Vagina (tissue), 2 donors: ENCODE data around the gene TPRKB.

Experiments
- POLR2A ChIP-seq, 2 donors: fragments of 450-650 bp; IDR thresholded peaks; one replicate each; pipeline ENCODE4 v1.6.1; 2017; ENCODE audit warnings: antibody characterized with exemption in 2 of 2, mild to moderate bottlenecking in 2 of 2, moderate library complexity in 2 of 2
- POLR2AphosphoS5 ChIP-seq, 2 donors: sonication (generic); formaldehyde crosslinking; IDR thresholded peaks; one replicate each; pipeline ENCODE4 v1.9.0; 2017; ENCODE audit warnings: antibody characterized with exemption in 2 of 2, mild to moderate bottlenecking in 2 of 2, low read depth in 1 of 2; ENCODE audit not compliant: insufficient read depth in 1 of 2
- TF ChIP-seq, protein P1 (sequence below), 3 experiments: fragments of 450-650 bp in 2 of 3; fragments of 200-600 bp in 1 of 3; sonication (generic) in 1 of 3; IDR thresholded peaks; one replicate each; pipeline ENCODE4 v1.5.1; 2017 to 2019; ENCODE audit warnings: antibody characterized with exemption in 3 of 3, mild to moderate bottlenecking in 2 of 3, moderate library complexity in 2 of 3

DNA sequence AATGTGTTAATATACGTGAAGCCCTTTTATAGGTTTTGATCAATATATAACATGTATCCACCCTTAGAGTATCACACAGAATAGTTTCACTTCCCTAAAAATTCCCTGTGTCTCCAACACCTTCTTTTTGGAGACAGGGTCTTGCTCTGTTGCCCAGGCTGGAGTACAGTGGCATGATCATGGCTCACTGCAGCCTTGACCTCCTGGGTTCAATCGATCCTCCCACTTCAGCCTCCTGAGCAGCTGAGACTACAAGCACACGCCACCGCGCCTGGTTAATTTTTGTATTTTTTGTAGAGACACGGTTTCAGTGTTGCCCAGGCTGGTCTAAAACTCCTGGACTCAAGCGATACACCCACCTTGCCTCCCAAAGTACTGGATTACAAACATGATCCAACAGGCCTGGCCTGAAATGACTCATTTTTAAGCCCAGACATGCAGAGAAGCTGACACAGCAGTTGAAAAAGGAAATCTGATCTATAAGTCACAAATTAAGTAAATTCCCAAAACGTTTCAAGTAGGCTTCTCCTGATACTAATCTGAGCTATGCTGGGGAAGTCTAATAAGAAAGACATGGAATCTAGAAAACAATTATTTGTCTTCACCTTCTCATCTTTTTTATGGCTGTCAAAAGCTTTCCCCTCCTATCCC is 39.8 kb upstream of the TPRKB start:
- TF ChIP-seq POLR2AphosphoS5 (IDR thresholded peaks at IDR 0.05; ENCODE audit: insufficient read depth in 1 of 2, low read depth in 1 of 2) (no peak), POLR2A (IDR thresholded peaks at IDR 0.05) (no peak)
- TF ChIP-seq, protein P1, sequence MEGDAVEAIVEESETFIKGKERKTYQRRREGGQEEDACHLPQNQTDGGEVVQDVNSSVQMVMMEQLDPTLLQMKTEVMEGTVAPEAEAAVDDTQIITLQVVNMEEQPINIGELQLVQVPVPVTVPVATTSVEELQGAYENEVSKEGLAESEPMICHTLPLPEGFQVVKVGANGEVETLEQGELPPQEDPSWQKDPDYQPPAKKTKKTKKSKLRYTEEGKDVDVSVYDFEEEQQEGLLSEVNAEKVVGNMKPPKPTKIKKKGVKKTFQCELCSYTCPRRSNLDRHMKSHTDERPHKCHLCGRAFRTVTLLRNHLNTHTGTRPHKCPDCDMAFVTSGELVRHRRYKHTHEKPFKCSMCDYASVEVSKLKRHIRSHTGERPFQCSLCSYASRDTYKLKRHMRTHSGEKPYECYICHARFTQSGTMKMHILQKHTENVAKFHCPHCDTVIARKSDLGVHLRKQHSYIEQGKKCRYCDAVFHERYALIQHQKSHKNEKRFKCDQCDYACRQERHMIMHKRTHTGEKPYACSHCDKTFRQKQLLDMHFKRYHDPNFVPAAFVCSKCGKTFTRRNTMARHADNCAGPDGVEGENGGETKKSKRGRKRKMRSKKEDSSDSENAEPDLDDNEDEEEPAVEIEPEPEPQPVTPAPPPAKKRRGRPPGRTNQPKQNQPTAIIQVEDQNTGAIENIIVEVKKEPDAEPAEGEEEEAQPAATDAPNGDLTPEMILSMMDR (IDR thresholded peaks at IDR 0.05), result no peak
